ENCODE data around the gene TMX4.
"Not testable (repeated sequence)": the region's sequence is repeated elsewhere in the genome, so short reads cannot be mapped to it uniquely, and the experiment has no call there.

TMX4 gene

GRCh38 chr20:7959484-7959883 is 60.1 kb downstream of the TMX4 start:
- DNase-seq = no peak

DNA sequence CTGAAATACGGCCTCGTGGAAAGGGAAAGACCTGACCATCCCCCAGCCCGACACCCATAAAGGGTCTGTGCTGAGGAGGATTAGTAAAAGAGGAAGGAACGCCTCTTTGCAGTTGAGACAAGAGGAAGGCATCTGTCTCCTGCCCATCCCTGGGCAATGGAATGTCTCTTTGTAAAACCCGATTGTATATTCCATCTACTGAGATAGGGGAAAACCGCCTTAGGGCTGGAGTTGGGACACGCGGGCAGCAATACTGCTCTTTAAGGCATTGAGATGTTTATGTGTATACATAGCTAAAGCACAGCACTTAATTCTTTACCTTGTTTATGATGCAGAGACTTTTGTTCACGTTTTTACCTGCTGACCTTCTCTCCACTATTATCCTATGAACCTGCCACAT is 63.0 kb downstream of the TMX4 start:
- not testable (repeated sequence) for DNase-seq

DNA sequence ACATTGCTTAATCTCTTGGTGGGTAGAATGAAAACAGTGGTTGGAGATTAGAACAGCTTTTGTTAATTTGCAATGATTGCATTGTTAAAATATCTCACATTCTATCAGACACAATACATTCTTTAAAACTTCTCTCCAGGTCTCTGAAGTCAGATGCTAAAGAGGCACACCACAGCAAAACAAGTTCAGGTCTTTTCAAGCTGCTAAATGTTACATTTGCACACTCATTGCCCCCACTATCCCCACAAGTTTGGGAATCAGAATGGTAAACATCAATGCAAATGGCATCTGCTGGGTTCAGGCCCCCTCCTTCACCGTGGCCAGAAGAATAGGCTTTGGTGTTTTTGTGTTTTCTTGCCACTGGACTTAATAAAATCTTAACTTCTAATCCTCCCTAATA is 69.2 kb downstream of the TMX4 start:
- DNase-seq = no peak

GRCh38 chr20:7943891-7944290 is 75.7 kb downstream of the TMX4 start:
- DNase-seq = no peak

DNA sequence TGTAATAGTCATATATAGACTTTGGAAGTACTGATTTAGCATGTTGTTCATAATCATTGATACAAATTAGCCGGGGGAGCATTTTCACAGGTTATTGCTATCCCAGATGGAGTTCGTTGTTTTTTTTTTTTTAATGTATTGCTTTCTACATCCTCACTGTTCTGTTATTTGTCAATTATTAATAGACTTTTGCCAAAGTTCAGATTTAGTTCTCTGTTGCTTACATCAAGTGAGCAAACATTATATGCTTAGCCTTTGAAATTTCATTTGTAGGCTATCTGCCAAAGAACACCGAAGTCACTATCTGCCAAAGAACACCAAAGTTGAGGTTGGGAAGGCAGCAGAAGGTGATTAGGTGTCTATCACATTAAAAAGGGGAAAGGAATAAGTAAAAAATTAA is 79.2 kb downstream of the TMX4 start, which contains the start of gene HAO1:
TSS of gene HAO1 (minus strand) at position 118 of the 400 bp plus-strand sequence. CDS start at position 82, 36 bp downstream.
- DNase-seq = no peak

- no peak for DNase-seq
Measured at GRCh38 chr20:7939663-7940062, 79.9 kb downstream of the TMX4 start.

DNA sequence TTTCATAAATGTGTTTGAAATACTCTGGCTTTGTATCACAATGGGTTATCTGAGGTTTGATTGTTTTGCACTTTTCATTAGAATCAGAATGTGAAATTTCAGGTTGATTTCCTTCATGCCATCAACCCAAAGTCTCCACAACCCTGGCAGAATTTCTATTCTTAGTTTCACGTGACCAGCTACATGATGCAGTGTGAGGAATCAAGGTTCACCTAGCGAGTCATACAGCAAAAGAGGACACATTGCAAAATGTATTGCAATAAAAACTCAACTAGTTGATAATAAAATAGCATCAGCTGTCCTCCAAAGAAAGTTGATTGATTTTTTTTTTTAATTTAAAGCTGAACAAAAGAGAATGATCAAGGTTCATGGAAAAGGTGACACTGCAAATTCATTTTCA is 81.5 kb downstream of the TMX4 start:
- no peak for DNase-seq

GRCh38 chr20:7937328-7937727 is 82.2 kb downstream of the TMX4 start:
- DNase-seq = no peak

DNA sequence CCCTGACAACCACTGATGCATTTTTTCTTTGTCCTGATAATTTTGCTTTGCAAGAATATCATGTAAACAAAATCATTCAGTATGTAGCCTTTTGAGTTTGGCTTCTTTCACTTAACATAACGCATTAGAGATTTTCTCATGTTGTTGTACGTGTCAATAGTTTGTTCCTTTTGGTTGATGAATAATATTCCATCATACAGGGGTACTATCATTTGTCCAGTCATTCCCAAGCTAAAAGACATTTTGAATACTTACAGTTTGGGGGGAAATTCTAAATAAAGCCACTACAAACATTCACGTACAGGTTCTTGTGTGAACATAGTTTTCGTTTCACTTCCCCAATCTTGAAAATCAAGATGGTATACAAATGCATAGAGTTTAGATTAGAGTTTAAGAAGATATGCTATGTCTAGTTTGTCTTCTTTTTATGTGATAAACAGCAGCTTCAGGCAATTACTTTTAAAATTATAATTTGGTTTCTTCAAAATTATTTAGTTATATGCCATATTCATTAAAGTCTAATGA is 84.5 kb downstream of the TMX4 start:
- DNase-seq = no peak

GRCh38 chr20:7933346-7933745 is 86.2 kb downstream of the TMX4 start:
- no peak for DNase-seq

DNA sequence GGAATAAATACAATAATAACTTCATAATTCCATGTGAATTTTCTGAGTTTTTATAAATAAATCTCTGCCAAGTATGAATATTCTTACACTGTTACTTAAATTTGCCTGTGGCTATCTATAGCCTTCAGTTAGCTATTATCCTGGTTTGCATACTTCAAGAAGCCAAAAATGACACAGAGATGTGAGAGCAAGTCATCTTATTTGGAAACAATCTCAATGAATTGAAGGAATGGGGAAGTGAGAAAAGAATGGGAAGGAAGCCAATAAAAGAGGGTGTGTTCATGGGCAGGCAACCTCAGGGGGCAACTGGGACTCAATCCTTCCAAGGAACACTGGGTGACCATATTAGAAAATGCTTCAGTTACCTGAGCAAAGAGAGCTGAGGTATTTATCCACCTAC is 89.2 kb downstream of the TMX4 start:
- DNase-seq = no peak

Data from DMS53 (cell line).